WTC11 (cell line): ENCODE measurements around the gene OR11H7. TPM values are rescaled to one million over a fixed set of nuclear protein-coding genes. Genes with fewer than 3 reads are reported as not detected.
"Not testable (repeated sequence)": the region's sequence is repeated elsewhere in the genome, so short reads cannot be mapped to it uniquely, and the experiment has no call there.

Source experiments
- ATAC-seq: fragments of 200-7000 bp; cut with Tn5 transposase; 2 replicates; pipeline ENCODE4 v1.10.0; 2021; ENCODE audit warnings: mild to moderate bottlenecking, moderate library complexity
- CTCF ChIA-PET: fragments of 300-600 bp; sonication (Branson Sonifier 250); formaldehyde crosslinking; loops from one replicate; lab custom pipeline; 2021; ENCODE audit warnings: antibody characterized with exemption; lab: Charles Lee
- POLR2A ChIA-PET: fragments of 350-600 bp; sonication (Branson Sonifier 250); formaldehyde crosslinking; loops from one replicate; lab custom pipeline; 2021; ENCODE audit warnings: antibody characterized with exemption; lab: Charles Lee
- DNase-seq: peaks from one replicate; pipeline ENCODE4 v3.0.0; 2021; ENCODE audit warnings: low spot score
- H3K27ac Mint-ChIP-seq: 2 replicates; pipeline ENCODE4 v1.8.0; 2021; ENCODE audit warnings: mixed read lengths
- H3K27me3 Mint-ChIP-seq: 2 replicates; pipeline ENCODE4 v1.8.0; 2021; ENCODE audit warnings: low read depth, mild to moderate bottlenecking, moderate library complexity, mixed read lengths
- H3K36me3 Mint-ChIP-seq: 2 replicates; pipeline ENCODE4 v1.8.0; 2021; ENCODE audit warnings: mixed read lengths
- H3K4me1 Mint-ChIP-seq: 2 replicates; pipeline ENCODE4 v1.8.0; 2022; ENCODE audit warnings: mixed read lengths
- H3K4me3 Mint-ChIP-seq: 2 replicates; pipeline ENCODE4 v1.8.0; 2021; ENCODE audit warnings: mild to moderate bottlenecking, moderate library complexity, mixed read lengths
- H3K9me3 Mint-ChIP-seq: 2 replicates; pipeline ENCODE4 v1.8.0; 2021; ENCODE audit warnings: mixed read lengths
- E2F1 ChIP-seq: sonication (generic); formaldehyde crosslinking; IDR thresholded peaks from 2 replicates; pipeline ENCODE4 v1.8.0; 2022; ENCODE audit warnings: mild to moderate bottlenecking, missing genetic modification reagents
- EMX1 ChIP-seq: fragments of 250-450 bp; sonication (Bioruptor Pico); IDR thresholded peaks from 2 replicates; pipeline ENCODE4 v1.8.0; 2021; ENCODE audit warnings: mild to moderate bottlenecking
- ESRRA ChIP-seq: sonication (generic); formaldehyde crosslinking; IDR thresholded peaks from 2 replicates; pipeline ENCODE4 v1.8.1; 2022; ENCODE audit warnings: mild to moderate bottlenecking, missing genetic modification reagents, borderline replicate concordance
- HMGA2 ChIP-seq: fragments of 250-450 bp; sonication (Bioruptor Pico); IDR thresholded peaks from 2 replicates; pipeline ENCODE4 v1.4.0; 2021; ENCODE audit warnings: mild to moderate bottlenecking, moderate library complexity
- MAX ChIP-seq: sonication (generic); formaldehyde crosslinking; IDR thresholded peaks from 2 replicates; pipeline ENCODE4 v1.8.0; 2022; ENCODE audit warnings: mild to moderate bottlenecking, missing genetic modification reagents
- MXD4 ChIP-seq: fragments of 250-450 bp; sonication (Bioruptor Pico); IDR thresholded peaks from 2 replicates; pipeline ENCODE4 v1.8.0; 2021; ENCODE audit warnings: mild to moderate bottlenecking, moderate library complexity, borderline replicate concordance
- ZMAT4 ChIP-seq: fragments of 250-450 bp; sonication (Bioruptor Pico); IDR thresholded peaks from 2 replicates; pipeline ENCODE4 v1.9.0; 2021; ENCODE audit warnings: mild to moderate bottlenecking
- ZNF121 ChIP-seq: sonication (generic); formaldehyde crosslinking; IDR thresholded peaks from 2 replicates; pipeline ENCODE4 v1.8.0; 2023; ENCODE audit warnings: missing genetic modification reagents
- ZNF219 ChIP-seq: sonication (generic); formaldehyde crosslinking; IDR thresholded peaks from 2 replicates; pipeline ENCODE4 v1.8.0; 2023; ENCODE audit warnings: missing genetic modification reagents, mild to moderate bottlenecking, borderline replicate concordance
- total RNA-seq: library from RNA; stranded (reverse); gene quantifications from 3 replicates; pipeline ENCODE4 v1.2.3, GENCODE V29; 2021
- TF ChIP-seq, protein P1 (sequence below): sonication (generic); formaldehyde crosslinking; IDR thresholded peaks from 2 replicates; pipeline ENCODE4 v1.8.0; 2023; ENCODE audit warnings: missing genetic modification reagents, mild to moderate bottlenecking, borderline replicate concordance
- TF ChIP-seq, protein P2 (sequence below): fragments of 250-450 bp; sonication (Bioruptor Pico); IDR thresholded peaks from 2 replicates; pipeline ENCODE4 v2.1.2; 2022; ENCODE audit warnings: mild to moderate bottlenecking, moderate library complexity
- TF ChIP-seq, protein P3 (sequence below): fragments of 250-450 bp; sonication (Bioruptor Pico); IDR thresholded peaks from 2 replicates; pipeline ENCODE4 v1.9.0; 2021; ENCODE audit warnings: mild to moderate bottlenecking
- TF ChIP-seq, protein P4 (sequence below): sonication (generic); formaldehyde crosslinking; IDR thresholded peaks from 2 replicates; pipeline ENCODE4 v1.8.1; 2022; ENCODE audit warnings: low read depth, mild to moderate bottlenecking, moderate library complexity, missing genetic modification reagents, borderline replicate concordance
- TF ChIP-seq, protein P5 (sequence below): sonication (generic); formaldehyde crosslinking; IDR thresholded peaks from 2 replicates; pipeline ENCODE4 v1.8.1; 2022; ENCODE audit warnings: mild to moderate bottlenecking, missing genetic modification reagents, moderate library complexity, borderline replicate concordance
- TF ChIP-seq, protein P6 (sequence below): sonication (generic); formaldehyde crosslinking; IDR thresholded peaks from 2 replicates; pipeline ENCODE4 v1.8.1; 2023; ENCODE audit warnings: mild to moderate bottlenecking, missing genetic modification reagents
- TF ChIP-seq, protein P7 (sequence below): sonication (generic); formaldehyde crosslinking; IDR thresholded peaks from 2 replicates; pipeline ENCODE4 v1.8.0; 2022; ENCODE audit warnings: missing genetic modification reagents

Gene OR11H7
- total RNA-seq, 1 experiment from 2014 or later, result not detected

DNA sequence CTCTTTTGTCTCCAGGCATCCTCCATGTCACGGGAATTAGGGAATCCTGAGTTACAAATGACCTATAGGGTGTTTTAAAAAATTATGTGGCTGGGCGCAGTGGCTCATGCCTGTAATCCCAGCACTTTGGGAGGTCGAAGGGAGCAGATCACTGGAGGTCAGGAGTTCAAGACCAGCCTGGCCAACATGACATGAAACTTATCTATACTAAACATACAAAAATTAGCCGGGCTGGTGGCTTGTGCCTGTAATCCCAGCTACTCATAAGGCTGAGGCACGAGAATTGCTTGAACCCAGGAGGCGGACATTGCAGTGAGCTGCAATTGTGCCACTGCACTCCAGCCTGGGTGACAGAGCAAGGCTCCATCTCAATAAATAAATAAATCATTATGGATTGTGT is 33.6 kb upstream of the OR11H7 start:
- not testable (repeated sequence) for ATAC-seq

GRCh38 chr14:20195911-20196310 is 32.9 kb upstream of the OR11H7 start:
- POLR2A ChIA-PET, result no interaction called here
- Mint-ChIP-seq H3K4me1 (no peaks in the 10 kb centered on the region), H3K4me3 (no peak overlapping the region), H3K27ac (no peak overlapping the region), H3K9me3 (peaks cover 83% of the 10 kb centered on the region), H3K36me3 (peaks cover 53% of the 10 kb centered on the region), H3K27me3 (peaks cover 10% of the 10 kb centered on the region)
- ATAC-seq, result no peak
- CTCF ChIA-PET, result no interaction called here
- DNase-seq, result no peak
- TF ChIP-seq, protein P1, sequence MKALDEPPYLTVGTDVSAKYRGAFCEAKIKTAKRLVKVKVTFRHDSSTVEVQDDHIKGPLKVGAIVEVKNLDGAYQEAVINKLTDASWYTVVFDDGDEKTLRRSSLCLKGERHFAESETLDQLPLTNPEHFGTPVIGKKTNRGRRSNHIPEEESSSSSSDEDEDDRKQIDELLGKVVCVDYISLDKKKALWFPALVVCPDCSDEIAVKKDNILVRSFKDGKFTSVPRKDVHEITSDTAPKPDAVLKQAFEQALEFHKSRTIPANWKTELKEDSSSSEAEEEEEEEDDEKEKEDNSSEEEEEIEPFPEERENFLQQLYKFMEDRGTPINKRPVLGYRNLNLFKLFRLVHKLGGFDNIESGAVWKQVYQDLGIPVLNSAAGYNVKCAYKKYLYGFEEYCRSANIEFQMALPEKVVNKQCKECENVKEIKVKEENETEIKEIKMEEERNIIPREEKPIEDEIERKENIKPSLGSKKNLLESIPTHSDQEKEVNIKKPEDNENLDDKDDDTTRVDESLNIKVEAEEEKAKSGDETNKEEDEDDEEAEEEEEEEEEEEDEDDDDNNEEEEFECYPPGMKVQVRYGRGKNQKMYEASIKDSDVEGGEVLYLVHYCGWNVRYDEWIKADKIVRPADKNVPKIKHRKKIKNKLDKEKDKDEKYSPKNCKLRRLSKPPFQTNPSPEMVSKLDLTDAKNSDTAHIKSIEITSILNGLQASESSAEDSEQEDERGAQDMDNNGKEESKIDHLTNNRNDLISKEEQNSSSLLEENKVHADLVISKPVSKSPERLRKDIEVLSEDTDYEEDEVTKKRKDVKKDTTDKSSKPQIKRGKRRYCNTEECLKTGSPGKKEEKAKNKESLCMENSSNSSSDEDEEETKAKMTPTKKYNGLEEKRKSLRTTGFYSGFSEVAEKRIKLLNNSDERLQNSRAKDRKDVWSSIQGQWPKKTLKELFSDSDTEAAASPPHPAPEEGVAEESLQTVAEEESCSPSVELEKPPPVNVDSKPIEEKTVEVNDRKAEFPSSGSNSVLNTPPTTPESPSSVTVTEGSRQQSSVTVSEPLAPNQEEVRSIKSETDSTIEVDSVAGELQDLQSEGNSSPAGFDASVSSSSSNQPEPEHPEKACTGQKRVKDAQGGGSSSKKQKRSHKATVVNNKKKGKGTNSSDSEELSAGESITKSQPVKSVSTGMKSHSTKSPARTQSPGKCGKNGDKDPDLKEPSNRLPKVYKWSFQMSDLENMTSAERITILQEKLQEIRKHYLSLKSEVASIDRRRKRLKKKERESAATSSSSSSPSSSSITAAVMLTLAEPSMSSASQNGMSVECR (CRISPR knock-in tag), result no peak
- no peak for TF ChIP-seq E2F1 (CRISPR knock-in tag)
- TF ChIP-seq, protein P2, sequence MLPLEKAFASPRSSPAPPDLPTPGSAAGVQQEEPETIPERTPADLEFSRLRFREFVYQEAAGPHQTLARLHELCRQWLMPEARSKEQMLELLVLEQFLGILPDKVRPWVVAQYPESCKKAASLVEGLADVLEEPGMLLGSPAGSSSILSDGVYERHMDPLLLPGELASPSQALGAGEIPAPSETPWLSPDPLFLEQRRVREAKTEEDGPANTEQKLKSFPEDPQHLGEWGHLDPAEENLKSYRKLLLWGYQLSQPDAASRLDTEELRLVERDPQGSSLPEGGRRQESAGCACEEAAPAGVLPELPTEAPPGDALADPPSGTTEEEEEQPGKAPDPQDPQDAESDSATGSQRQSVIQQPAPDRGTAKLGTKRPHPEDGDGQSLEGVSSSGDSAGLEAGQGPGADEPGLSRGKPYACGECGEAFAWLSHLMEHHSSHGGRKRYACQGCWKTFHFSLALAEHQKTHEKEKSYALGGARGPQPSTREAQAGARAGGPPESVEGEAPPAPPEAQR (CRISPR knock-in tag), result no peak
- TF ChIP-seq EMX1 (CRISPR knock-in tag), result no peak
- no peak for TF ChIP-seq ZNF219 (CRISPR knock-in tag)
- TF ChIP-seq MXD4 (CRISPR knock-in tag), result no peak
- TF ChIP-seq, protein P3, sequence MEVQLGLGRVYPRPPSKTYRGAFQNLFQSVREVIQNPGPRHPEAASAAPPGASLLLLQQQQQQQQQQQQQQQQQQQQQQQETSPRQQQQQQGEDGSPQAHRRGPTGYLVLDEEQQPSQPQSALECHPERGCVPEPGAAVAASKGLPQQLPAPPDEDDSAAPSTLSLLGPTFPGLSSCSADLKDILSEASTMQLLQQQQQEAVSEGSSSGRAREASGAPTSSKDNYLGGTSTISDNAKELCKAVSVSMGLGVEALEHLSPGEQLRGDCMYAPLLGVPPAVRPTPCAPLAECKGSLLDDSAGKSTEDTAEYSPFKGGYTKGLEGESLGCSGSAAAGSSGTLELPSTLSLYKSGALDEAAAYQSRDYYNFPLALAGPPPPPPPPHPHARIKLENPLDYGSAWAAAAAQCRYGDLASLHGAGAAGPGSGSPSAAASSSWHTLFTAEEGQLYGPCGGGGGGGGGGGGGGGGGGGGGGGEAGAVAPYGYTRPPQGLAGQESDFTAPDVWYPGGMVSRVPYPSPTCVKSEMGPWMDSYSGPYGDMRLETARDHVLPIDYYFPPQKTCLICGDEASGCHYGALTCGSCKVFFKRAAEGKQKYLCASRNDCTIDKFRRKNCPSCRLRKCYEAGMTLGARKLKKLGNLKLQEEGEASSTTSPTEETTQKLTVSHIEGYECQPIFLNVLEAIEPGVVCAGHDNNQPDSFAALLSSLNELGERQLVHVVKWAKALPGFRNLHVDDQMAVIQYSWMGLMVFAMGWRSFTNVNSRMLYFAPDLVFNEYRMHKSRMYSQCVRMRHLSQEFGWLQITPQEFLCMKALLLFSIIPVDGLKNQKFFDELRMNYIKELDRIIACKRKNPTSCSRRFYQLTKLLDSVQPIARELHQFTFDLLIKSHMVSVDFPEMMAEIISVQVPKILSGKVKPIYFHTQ, result no peak
- no peak for TF ChIP-seq ZMAT4 (CRISPR knock-in tag)
- TF ChIP-seq ZNF121 (CRISPR knock-in tag), result no peak
- no peak for TF ChIP-seq HMGA2 (CRISPR knock-in tag)
- TF ChIP-seq, protein P4, sequence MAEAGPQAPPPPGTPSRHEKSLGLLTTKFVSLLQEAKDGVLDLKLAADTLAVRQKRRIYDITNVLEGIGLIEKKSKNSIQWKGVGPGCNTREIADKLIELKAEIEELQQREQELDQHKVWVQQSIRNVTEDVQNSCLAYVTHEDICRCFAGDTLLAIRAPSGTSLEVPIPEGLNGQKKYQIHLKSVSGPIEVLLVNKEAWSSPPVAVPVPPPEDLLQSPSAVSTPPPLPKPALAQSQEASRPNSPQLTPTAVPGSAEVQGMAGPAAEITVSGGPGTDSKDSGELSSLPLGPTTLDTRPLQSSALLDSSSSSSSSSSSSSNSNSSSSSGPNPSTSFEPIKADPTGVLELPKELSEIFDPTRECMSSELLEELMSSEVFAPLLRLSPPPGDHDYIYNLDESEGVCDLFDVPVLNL (CRISPR knock-in tag), result no peak
- TF ChIP-seq, protein P5, sequence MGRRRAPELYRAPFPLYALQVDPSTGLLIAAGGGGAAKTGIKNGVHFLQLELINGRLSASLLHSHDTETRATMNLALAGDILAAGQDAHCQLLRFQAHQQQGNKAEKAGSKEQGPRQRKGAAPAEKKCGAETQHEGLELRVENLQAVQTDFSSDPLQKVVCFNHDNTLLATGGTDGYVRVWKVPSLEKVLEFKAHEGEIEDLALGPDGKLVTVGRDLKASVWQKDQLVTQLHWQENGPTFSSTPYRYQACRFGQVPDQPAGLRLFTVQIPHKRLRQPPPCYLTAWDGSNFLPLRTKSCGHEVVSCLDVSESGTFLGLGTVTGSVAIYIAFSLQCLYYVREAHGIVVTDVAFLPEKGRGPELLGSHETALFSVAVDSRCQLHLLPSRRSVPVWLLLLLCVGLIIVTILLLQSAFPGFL, result no peak
- no peak for TF ChIP-seq ESRRA (CRISPR knock-in tag)
- TF ChIP-seq MAX (CRISPR knock-in tag), result no peak
- TF ChIP-seq, protein P6, sequence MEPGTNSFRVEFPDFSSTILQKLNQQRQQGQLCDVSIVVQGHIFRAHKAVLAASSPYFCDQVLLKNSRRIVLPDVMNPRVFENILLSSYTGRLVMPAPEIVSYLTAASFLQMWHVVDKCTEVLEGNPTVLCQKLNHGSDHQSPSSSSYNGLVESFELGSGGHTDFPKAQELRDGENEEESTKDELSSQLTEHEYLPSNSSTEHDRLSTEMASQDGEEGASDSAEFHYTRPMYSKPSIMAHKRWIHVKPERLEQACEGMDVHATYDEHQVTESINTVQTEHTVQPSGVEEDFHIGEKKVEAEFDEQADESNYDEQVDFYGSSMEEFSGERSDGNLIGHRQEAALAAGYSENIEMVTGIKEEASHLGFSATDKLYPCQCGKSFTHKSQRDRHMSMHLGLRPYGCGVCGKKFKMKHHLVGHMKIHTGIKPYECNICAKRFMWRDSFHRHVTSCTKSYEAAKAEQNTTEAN, result no peak
- TF ChIP-seq, protein P7, sequence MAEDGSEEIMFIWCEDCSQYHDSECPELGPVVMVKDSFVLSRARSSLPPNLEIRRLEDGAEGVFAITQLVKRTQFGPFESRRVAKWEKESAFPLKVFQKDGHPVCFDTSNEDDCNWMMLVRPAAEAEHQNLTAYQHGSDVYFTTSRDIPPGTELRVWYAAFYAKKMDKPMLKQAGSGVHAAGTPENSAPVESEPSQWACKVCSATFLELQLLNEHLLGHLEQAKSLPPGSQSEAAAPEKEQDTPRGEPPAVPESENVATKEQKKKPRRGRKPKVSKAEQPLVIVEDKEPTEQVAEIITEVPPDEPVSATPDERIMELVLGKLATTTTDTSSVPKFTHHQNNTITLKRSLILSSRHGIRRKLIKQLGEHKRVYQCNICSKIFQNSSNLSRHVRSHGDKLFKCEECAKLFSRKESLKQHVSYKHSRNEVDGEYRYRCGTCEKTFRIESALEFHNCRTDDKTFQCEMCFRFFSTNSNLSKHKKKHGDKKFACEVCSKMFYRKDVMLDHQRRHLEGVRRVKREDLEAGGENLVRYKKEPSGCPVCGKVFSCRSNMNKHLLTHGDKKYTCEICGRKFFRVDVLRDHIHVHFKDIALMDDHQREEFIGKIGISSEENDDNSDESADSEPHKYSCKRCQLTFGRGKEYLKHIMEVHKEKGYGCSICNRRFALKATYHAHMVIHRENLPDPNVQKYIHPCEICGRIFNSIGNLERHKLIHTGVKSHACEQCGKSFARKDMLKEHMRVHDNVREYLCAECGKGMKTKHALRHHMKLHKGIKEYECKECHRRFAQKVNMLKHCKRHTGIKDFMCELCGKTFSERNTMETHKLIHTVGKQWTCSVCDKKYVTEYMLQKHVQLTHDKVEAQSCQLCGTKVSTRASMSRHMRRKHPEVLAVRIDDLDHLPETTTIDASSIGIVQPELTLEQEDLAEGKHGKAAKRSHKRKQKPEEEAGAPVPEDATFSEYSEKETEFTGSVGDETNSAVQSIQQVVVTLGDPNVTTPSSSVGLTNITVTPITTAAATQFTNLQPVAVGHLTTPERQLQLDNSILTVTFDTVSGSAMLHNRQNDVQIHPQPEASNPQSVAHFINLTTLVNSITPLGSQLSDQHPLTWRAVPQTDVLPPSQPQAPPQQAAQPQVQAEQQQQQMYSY (CRISPR knock-in tag), result no peak

More for the DNA sequence above, 33.6 kb upstream of the OR11H7 start:
- H3K9me3 Mint-ChIP-seq, result peaks cover 84% of the 10 kb centered on the region
- H3K4me1 Mint-ChIP-seq, POLR2A ChIA-PET, DNase-seq, H3K4me3 Mint-ChIP-seq, CTCF ChIA-PET, H3K27ac Mint-ChIP-seq: not testable (repeated sequence)
- H3K27me3 Mint-ChIP-seq, result peaks cover 10% of the 10 kb centered on the region
- peaks cover 53% of the 10 kb centered on the region for H3K36me3 Mint-ChIP-seq
